GM12891 (cell line): ENCODE measurements around the gene FIBP.

Experiments
- POLR2A ChIP-seq: IDR thresholded peaks from 2 replicates; pipeline ENCODE4 v1.6.1; 2011; ENCODE audit warnings: low read depth, low read length, control low read depth
- POLR2AphosphoS5 ChIP-seq: IDR thresholded peaks from 2 replicates; pipeline ENCODE4 v1.6.1; 2011; ENCODE audit warnings: low read depth, low read length, control low read depth
- SPI1 ChIP-seq: IDR thresholded peaks from 2 replicates; pipeline ENCODE4 v1.6.1; 2011; ENCODE audit warnings: low read depth, low read length, control low read depth
- TAF1 ChIP-seq: IDR thresholded peaks from 2 replicates; pipeline ENCODE4 v1.6.1; 2011; ENCODE audit warnings: low read depth, low read length, control low read depth

DNA sequence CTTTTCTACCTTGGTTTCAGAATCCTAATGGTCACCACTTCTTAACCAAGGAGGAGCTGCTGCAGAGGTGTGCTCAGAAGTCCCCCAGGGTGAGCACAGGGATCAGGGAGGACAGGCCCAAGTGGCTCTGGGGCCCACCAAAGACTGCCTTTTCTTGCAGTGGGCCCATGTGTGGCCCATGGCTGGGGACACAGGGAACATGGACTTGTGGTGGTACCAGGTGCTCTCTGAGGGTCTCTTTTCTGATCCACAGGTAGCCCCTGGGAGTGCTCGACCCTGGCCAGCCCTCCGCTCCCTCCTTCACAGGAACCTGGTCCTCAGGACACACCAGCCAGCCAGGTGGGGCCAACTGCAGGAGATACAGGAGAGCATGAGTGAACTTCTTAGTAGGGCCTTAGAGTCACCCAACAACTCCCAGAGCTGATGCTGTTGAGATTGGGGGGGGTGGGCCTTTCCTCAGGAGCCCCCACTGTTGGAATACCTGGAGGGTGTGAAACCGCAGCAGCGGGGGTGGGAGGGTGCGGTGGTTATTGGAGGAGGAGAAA, 26.0 kb downstream of the FIBP start:
- TF ChIP-seq POLR2AphosphoS5 (no peak), POLR2A (no peak), TAF1 (no peak), SPI1 (no peak)
